MCF 10A (cell line): Measurements from ENCODE around the gene KRTAP20-4. TPM values are rescaled to one million over a fixed set of nuclear protein-coding genes. Genes with fewer than 3 reads are reported as not detected.

Source experiments
- BruUV-seq: library from RNA; stranded (reverse); fragments of 400-500 nt; replicated peaks from 2 replicates; lab custom pipeline; 2021; lab: Mats Ljungman, UMichigan
- CTCF ChIA-PET: fragments of 300-600 bp; sonication (Branson Sonifier 250); formaldehyde crosslinking; extraction: SDS; loops from one replicate; lab custom pipeline; 2021; ENCODE audit warnings: antibody characterized with exemption, inconsistent platforms; lab: Yijun Ruan, JAX
- POLR2A ChIA-PET: fragments of 300-600, 350-650 bp; sonication (Branson Sonifier 250); formaldehyde crosslinking; extraction: SDS; loops from one replicate; lab custom pipeline; 2020; ENCODE audit warnings: antibody characterized with exemption, inconsistent platforms; lab: Yijun Ruan, JAX
- DNase-seq: peaks from one replicate; pipeline ENCODE4 v3.0.0-alpha.2; 2018; ENCODE audit not compliant: unreplicated experiment
- H3K27ac Mint-ChIP-seq: one replicate; pipeline ENCODE4 v1.8.0; 2022; ENCODE audit warnings: mild to moderate bottlenecking, low read depth, mixed read lengths; ENCODE audit not compliant: unreplicated experiment
- H3K27me3 Mint-ChIP-seq: one replicate; pipeline ENCODE4 v1.8.0; 2022; ENCODE audit warnings: mixed read lengths; ENCODE audit not compliant: insufficient read depth, unreplicated experiment
- H3K36me3 Mint-ChIP-seq: one replicate; pipeline ENCODE4 v1.8.0; 2022; ENCODE audit warnings: mild to moderate bottlenecking, moderate library complexity, mixed read lengths; ENCODE audit not compliant: insufficient read depth, unreplicated experiment
- H3K4me1 Mint-ChIP-seq: one replicate; pipeline ENCODE4 v1.8.0; 2022; ENCODE audit warnings: mixed read lengths; ENCODE audit not compliant: insufficient read depth, unreplicated experiment
- H3K4me3 Mint-ChIP-seq: one replicate; pipeline ENCODE4 v1.8.0; 2022; ENCODE audit warnings: mild to moderate bottlenecking, moderate library complexity, mixed read lengths; ENCODE audit not compliant: unreplicated experiment
- H3K9me3 Mint-ChIP-seq: one replicate; pipeline ENCODE4 v1.8.0; 2022; ENCODE audit warnings: mixed read lengths; ENCODE audit not compliant: unreplicated experiment
- intact Hi-C: fragments of 100-400 bp; cut with micrococcal nuclease; formaldehyde crosslinking; loops from 2 replicates; pipeline ENCODE4 v1.14.1; 2022
- total RNA-seq: library from RNA; stranded (reverse); gene quantifications from 2 replicates; pipeline ENCODE4 v1.2.3, GENCODE V29; 2022
- TF ChIP-seq, protein P1 (sequence below): fragments of 200-600 bp; IDR thresholded peaks from one replicate; pipeline ENCODE4 v1.8.0; 2022; ENCODE audit warnings: antibody characterized with exemption, mild to moderate bottlenecking; ENCODE audit not compliant: unreplicated experiment

The KRTAP20-4 gene
- total RNA-seq, 1 experiment from 2014 or later, result not detected

DNA sequence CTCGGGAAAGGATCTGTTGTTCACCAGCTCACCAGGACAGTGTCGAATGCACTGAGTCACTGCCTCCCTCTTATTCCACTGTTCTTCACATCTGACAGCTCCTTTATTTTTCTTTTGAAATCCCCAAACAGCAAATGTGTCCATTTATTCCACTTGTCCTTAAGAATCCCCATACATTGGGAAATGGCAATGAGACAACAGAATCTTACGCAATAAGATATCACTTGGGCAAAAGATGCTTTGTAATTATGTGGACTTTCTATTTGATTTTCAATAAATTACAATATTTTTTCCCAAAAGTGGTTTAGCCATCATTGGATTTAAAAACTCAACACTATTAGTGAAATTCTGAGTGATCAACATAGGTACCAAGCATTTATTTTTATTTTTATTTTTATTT lies 18.3 kb downstream of the KRTAP20-4 start:
- Mint-ChIP-seq H3K27ac (no peak overlapping the region), H3K4me3 (no peak overlapping the region), H3K9me3 (peaks cover 4% of the 10 kb centered on the region), H3K27me3 (no peaks in the 10 kb centered on the region), H3K4me1 (no peaks in the 10 kb centered on the region), H3K36me3 (peaks cover 6% of the 10 kb centered on the region)
- no TSS peak for BruUV-seq
- ChIA-PET POLR2A (no interaction called here), CTCF (no interaction called here)
- peak; percentile 5 for DNase-seq
- intact Hi-C loops, result no loop called here
- TF ChIP-seq, protein P1, sequence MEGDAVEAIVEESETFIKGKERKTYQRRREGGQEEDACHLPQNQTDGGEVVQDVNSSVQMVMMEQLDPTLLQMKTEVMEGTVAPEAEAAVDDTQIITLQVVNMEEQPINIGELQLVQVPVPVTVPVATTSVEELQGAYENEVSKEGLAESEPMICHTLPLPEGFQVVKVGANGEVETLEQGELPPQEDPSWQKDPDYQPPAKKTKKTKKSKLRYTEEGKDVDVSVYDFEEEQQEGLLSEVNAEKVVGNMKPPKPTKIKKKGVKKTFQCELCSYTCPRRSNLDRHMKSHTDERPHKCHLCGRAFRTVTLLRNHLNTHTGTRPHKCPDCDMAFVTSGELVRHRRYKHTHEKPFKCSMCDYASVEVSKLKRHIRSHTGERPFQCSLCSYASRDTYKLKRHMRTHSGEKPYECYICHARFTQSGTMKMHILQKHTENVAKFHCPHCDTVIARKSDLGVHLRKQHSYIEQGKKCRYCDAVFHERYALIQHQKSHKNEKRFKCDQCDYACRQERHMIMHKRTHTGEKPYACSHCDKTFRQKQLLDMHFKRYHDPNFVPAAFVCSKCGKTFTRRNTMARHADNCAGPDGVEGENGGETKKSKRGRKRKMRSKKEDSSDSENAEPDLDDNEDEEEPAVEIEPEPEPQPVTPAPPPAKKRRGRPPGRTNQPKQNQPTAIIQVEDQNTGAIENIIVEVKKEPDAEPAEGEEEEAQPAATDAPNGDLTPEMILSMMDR, result no peak

DNA sequence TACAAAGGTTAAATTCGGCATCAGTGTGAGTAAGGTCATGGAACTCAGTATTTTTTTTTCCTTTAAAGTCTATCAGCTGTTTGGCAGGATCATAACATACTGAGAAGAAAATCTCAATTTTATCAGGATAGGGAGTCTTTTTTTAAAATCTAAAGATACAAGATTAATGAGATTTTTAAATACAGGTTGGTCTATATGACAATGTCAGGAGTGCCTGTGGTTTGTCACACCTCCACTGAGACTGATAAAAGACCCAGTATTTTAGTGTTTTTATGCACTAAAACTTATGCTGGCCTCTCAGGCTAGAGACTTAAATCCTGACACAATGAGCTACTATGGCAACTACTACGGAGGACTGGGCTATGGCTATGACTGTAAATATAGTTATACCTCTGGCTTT lies 22.1 kb downstream of the KRTAP20-4 start, which contains the start of gene KRTAP20-3:
KRTAP20-3 (plus strand) TSS at position 301 of the 400 bp plus-strand sequence.
- Mint-ChIP-seq H3K27ac (no peak within 1 kb of the TSS), H3K4me3 (no peak within 1 kb of the TSS), H3K4me1 (no peaks in the 10 kb centered on the region), H3K36me3 (peaks cover 6% of the 10 kb centered on the region), H3K9me3 (peaks cover 7% of the 10 kb centered on the region), H3K27me3 (peaks cover 14% of the 10 kb centered on the region)
- intact Hi-C loops, result no loop called here
- TF ChIP-seq, protein P1, result no peak
- POLR2A ChIA-PET, result no interaction called here
- DNase-seq, result no peak
- CTCF ChIA-PET, result interaction anchor here (0.5 kb wide), 1 partner anchor 1079 kb away, joined by 3 read pairs; no protein-coding TSS in a partner anchor
- BruUV-seq, result no TSS peak

DNA sequence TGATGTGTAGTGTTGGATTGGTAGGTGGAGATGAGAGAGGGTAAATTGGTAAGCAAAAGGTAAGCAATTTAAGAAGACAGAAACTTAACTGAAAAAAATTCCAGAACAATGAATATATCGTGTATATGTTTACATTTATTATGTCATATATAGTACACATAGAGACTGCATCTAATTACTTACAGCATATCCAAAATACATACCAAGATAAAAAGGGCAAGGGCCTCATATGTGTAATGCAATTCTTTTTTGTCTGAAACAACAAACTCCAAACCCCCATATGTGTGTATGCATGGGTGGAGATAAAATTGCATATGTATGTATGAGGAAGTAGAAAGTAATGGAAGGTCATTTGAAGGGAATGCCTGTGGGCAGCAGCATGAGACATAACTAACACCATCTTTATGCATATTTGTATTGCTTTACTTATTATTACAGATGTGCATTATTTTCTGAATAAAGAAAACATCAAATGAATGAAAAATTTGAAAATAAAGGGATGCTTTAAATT lies 26.5 kb downstream of the KRTAP20-4 start:
- Mint-ChIP-seq H3K4me3 (no peak overlapping the region), H3K36me3 (no peaks in the 10 kb centered on the region), H3K4me1 (no peaks in the 10 kb centered on the region), H3K9me3 (peaks cover 14% of the 10 kb centered on the region), H3K27ac (no peak overlapping the region), H3K27me3 (peaks cover 56% of the 10 kb centered on the region)
- CTCF ChIA-PET, result no interaction called here
- intact Hi-C loops, result no loop called here
- DNase-seq, result no peak
- BruUV-seq, result no TSS peak
- TF ChIP-seq, protein P1, result no peak
- POLR2A ChIA-PET, result no interaction called here

DNA sequence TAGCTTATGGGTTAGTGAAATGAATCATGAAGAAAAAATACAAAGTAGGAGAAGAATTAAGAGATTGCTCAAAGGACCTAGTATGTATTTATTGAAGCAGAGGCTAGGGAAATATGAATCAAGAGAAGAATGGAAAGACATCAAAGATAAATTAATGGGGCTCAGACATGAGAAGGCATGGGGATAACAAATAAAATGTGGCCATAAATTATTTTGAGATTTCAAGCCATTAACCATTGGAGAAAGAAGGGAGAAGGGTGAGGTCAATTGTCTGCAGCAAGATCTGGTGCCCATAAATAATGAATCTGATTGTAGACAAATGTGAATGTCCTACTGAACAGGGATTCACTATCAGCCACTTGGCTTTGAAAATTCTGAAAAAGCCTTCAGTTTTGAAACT lies 32.5 kb downstream of the KRTAP20-4 start:
- intact Hi-C loops, result no loop called here
- Mint-ChIP-seq H3K36me3 (no peaks in the 10 kb centered on the region), H3K9me3 (peaks cover 7% of the 10 kb centered on the region), H3K4me3 (no peak overlapping the region), H3K27ac (no peak overlapping the region), H3K27me3 (peaks cover 81% of the 10 kb centered on the region), H3K4me1 (no peaks in the 10 kb centered on the region)
- no TSS peak for BruUV-seq
- POLR2A ChIA-PET, result no interaction called here
- no peak for DNase-seq
- CTCF ChIA-PET, result no interaction called here
- TF ChIP-seq, protein P1, result no peak
